PFSK-1 (cell line): Measurements from ENCODE around the gene PIEZO1.

Experiments used
- POLR2AphosphoS5 ChIP-seq: IDR thresholded peaks from 2 replicates; pipeline ENCODE4 v1.6.1; 2012; ENCODE audit warnings: low read depth, mild to moderate bottlenecking, control low read depth, low read length, moderate library complexity
- SIN3A ChIP-seq: IDR thresholded peaks from 2 replicates; pipeline ENCODE4 v1.6.1; 2012; ENCODE audit warnings: mild to moderate bottlenecking, low read length, moderate library complexity, borderline replicate concordance; ENCODE audit not compliant: insufficient read depth
- TAF1 ChIP-seq: IDR thresholded peaks from 2 replicates; pipeline ENCODE4 v1.6.1; 2012; ENCODE audit warnings: low read length, control low read depth, borderline replicate concordance; ENCODE audit not compliant: insufficient read depth
- TF ChIP-seq, protein P1 (sequence below), 2 experiments: IDR thresholded peaks; 2 replicates each; pipeline versions ENCODE4 v1.6.1 to v1.8.0; 2011 to 2012; ENCODE audit warnings: low read depth in 2 of 2, low read length in 2 of 2, control low read depth in 1 of 2, inconsistent platforms in 1 of 2, mild to moderate bottlenecking in 1 of 2, moderate library complexity in 1 of 2; ENCODE audit not compliant: insufficient read depth in 1 of 2

GRCh38 chr16:88748364-88748763 lies 36.7 kb downstream of the PIEZO1 start:
- TF ChIP-seq TAF1 (no peak), POLR2AphosphoS5 (no peak), SIN3A (no peak)
- TF ChIP-seq, protein P1, sequence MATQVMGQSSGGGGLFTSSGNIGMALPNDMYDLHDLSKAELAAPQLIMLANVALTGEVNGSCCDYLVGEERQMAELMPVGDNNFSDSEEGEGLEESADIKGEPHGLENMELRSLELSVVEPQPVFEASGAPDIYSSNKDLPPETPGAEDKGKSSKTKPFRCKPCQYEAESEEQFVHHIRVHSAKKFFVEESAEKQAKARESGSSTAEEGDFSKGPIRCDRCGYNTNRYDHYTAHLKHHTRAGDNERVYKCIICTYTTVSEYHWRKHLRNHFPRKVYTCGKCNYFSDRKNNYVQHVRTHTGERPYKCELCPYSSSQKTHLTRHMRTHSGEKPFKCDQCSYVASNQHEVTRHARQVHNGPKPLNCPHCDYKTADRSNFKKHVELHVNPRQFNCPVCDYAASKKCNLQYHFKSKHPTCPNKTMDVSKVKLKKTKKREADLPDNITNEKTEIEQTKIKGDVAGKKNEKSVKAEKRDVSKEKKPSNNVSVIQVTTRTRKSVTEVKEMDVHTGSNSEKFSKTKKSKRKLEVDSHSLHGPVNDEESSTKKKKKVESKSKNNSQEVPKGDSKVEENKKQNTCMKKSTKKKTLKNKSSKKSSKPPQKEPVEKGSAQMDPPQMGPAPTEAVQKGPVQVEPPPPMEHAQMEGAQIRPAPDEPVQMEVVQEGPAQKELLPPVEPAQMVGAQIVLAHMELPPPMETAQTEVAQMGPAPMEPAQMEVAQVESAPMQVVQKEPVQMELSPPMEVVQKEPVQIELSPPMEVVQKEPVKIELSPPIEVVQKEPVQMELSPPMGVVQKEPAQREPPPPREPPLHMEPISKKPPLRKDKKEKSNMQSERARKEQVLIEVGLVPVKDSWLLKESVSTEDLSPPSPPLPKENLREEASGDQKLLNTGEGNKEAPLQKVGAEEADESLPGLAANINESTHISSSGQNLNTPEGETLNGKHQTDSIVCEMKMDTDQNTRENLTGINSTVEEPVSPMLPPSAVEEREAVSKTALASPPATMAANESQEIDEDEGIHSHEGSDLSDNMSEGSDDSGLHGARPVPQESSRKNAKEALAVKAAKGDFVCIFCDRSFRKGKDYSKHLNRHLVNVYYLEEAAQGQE (IDR thresholded peaks at IDR 0.05; ENCODE audit: insufficient read depth in 1 of 2, low read depth in 2 of 2, low read length in 2 of 2) = no peak
